Small intestine (tissue), 7 donors: ENCODE data around the gene PRR15. TPM values are rescaled to one million over a fixed set of nuclear protein-coding genes. Genes with fewer than 3 reads are reported as not detected.

Source experiments
- DNase-seq, 2 donors: peaks; one replicate each; pipeline versions ENCODE4 v3.0.0 to v3.0.0-alpha.2; 2013
- FAIRE-seq: peaks from 2 replicates; lab custom pipeline; 2012; peaks lifted over from hg19 to GRCh38; lab: Jason Lieb, UNC
- H3K27ac ChIP-seq, 3 donors: one replicate each; pipeline ENCODE4 v1.5.1; 2013; ENCODE audit warnings: low read length in 2 of 3, mild to moderate bottlenecking in 2 of 3, control low read depth in 1 of 3, inconsistent platforms in 1 of 3, low read depth in 1 of 3, moderate library complexity in 1 of 3
- H3K27me3 ChIP-seq, 3 donors: one replicate each; pipeline ENCODE4 v1.6.1; 2013; ENCODE audit warnings: low read length in 3 of 3, inconsistent platforms in 1 of 3; ENCODE audit not compliant: control insufficient read depth in 3 of 3, insufficient read depth in 3 of 3
- H3K36me3 ChIP-seq, 3 donors: one replicate each; pipeline ENCODE4 v1.6.1; 2013; ENCODE audit warnings: low read length in 3 of 3, inconsistent platforms in 1 of 3, low read depth in 1 of 3, mild to moderate bottlenecking in 1 of 3, moderate library complexity in 1 of 3; ENCODE audit not compliant: control insufficient read depth in 3 of 3, insufficient read depth in 2 of 3
- H3K4me1 ChIP-seq, 3 donors: one replicate each; pipeline ENCODE4 v1.6.1; 2013; ENCODE audit warnings: low read length in 2 of 3, inconsistent platforms in 1 of 3, low read depth in 1 of 3, mild to moderate bottlenecking in 1 of 3, moderate library complexity in 1 of 3; ENCODE audit not compliant: control insufficient read depth in 3 of 3, insufficient read depth in 2 of 3
- H3K4me3 ChIP-seq, 3 donors: one replicate each; pipeline ENCODE4 v1.5.1; 2013; ENCODE audit warnings: low read length in 3 of 3, control low read depth in 1 of 3, inconsistent platforms in 1 of 3, low read depth in 1 of 3, mild to moderate bottlenecking in 1 of 3, moderate library complexity in 1 of 3
- H3K9me3 ChIP-seq, 2 donors: one replicate each; pipeline ENCODE4 v1.6.1; 2013; ENCODE audit warnings: low read depth in 1 of 2, low read length in 1 of 2; ENCODE audit not compliant: control insufficient read depth in 2 of 2, insufficient read depth in 1 of 2
- WGBS, 3 donors: extraction: QIAGEN DNeasy Blood & Tissue Kit; methylation state at CpG; one replicate each; pipeline ENCODE4 v1.1.7; 2013; 5-methylcytosine and 5-hydroxymethylcytosine counted together
- polyA plus RNA-seq, 4 donors: library from polyadenylated mRNA; stranded (reverse) in 3 of 4; unstranded in 1 of 4; fragments of 200-250 nt in 3 of 4; fragments of 120-200 nt in 1 of 4; gene quantifications; one replicate each; pipeline versions ENCODE4 v1.2.1 to v1.2.3, GENCODE V29; 2013
- donor health status: healthy with polysubstance abuse.
- donor health status: control.
- donor health status: control.
- donor health status: Bipolar disorder and iron deficiency.
- donor health status: healthy.

PRR15 gene
- polyA plus RNA-seq, 4 donors = 58.9 to 179 (median 118) TPM

- H3K4me1 ChIP-seq = peaks cover 0 to 9% (median 2%) of the 10 kb centered on the region in 3 donors
- FAIRE-seq = no peak
Measured at GRCh38 chr7:29614229-29614628, 50.6 kb downstream of the PRR15 start.

More at GRCh38 chr7:29614229-29614628, 50.6 kb downstream of the PRR15 start:
- DNase-seq = no peak
- H3K27ac ChIP-seq = no peak overlapping the region
- H3K27me3 ChIP-seq = peaks cover 0 to 2% (median 0%) of the 10 kb centered on the region in 3 donors
- H3K4me3 ChIP-seq = no peak overlapping the region
- no peaks in the 10 kb centered on the region for H3K36me3 ChIP-seq
- H3K9me3 ChIP-seq = no peaks in the 10 kb centered on the region
- 90 to 97% (median 95%) methylated on average over 2 of the region's 2 CpGs for WGBS, 3 donors

Other genes starting within 250 kb of the PRR15 start
- gene WIPF3, start 242.7 kb downstream of the PRR15 start, polyA plus RNA-seq = 10 to 100 TPM in 1 of 4 donors, 1 to 10 TPM in 3; 1.1 to 28.5 (median 1.7) TPM